ENCODE data around the gene KCTD13. TPM values are rescaled to one million over a fixed set of nuclear protein-coding genes. Genes with fewer than 3 reads are reported as not detected.

The KCTD13 gene
- total and polyA plus RNA-seq, 7 donors: 5.4 to 26.1 (median 14.6) TPM

DNA sequence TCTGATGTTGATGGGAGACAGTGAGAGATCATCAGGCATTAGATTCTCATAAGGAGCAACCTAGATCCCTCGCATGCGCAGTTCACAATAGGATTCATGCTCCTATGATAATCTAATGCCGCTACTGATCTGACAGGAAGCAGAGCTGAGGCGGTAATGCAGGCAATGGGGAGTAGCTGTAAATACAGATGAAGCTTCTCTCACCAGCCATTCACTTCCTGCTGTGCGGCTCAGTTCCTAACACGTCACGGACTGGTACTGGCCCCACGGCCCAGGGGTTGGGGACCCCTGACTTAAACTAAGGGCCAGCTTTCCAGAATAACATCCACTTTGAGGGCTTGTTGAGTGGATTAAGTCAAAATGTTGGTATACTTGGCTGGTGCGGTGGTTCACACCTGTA, 33.3 kb upstream of the KCTD13 start:
- intact Hi-C loops (cut with DNase I): no loop called here
- no peak overlapping the region for H3K27ac ChIP-seq
- H3K4me1 ChIP-seq: peaks cover 0 to 18% (median 17%) of the 10 kb centered on the region in 4 donors
- H3K36me3 ChIP-seq: no peaks in the 10 kb centered on the region
- no peak for DNase-seq
- no peaks in the 10 kb centered on the region for H3K9me3 ChIP-seq
- no peaks in the 10 kb centered on the region for H3K27me3 ChIP-seq
- 87 to 90% methylated on average over 9 of the region's 9 CpGs for WGBS, 2 donors
- H3K4me3 ChIP-seq: no peak overlapping the region
- TF ChIP-seq POLR2AphosphoS5 (IDR thresholded peaks at IDR 0.05) (no peak), EP300 (IDR thresholded peaks at IDR 0.05) (no peak), POLR2A (IDR thresholded peaks at IDR 0.05) (no peak)
- TF ChIP-seq, protein P1, sequence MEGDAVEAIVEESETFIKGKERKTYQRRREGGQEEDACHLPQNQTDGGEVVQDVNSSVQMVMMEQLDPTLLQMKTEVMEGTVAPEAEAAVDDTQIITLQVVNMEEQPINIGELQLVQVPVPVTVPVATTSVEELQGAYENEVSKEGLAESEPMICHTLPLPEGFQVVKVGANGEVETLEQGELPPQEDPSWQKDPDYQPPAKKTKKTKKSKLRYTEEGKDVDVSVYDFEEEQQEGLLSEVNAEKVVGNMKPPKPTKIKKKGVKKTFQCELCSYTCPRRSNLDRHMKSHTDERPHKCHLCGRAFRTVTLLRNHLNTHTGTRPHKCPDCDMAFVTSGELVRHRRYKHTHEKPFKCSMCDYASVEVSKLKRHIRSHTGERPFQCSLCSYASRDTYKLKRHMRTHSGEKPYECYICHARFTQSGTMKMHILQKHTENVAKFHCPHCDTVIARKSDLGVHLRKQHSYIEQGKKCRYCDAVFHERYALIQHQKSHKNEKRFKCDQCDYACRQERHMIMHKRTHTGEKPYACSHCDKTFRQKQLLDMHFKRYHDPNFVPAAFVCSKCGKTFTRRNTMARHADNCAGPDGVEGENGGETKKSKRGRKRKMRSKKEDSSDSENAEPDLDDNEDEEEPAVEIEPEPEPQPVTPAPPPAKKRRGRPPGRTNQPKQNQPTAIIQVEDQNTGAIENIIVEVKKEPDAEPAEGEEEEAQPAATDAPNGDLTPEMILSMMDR (IDR thresholded peaks at IDR 0.05): no peak

DNA sequence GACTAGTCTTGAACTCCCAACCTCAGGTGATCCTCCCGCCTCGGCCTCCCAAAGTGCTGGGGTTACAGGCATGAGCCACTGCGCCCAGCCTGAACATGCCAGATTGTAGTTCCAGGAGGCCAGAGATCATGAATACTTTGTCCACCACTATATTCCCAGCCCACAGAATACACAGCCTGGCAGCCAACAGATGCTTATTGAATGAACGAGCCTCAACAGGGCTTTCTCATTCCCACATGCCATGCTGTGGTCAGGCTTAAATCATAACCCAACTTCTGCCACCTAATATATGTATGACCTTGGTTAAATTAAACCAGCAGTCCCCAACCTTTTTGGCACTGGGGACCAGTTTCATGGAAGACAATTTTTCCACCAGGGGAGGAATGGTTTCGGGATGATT, 32.7 kb upstream of the KCTD13 start:
- no peak overlapping the region for H3K4me3 ChIP-seq
- no peak overlapping the region for H3K27ac ChIP-seq
- 92 to 95% methylated on average over 5 of the region's 5 CpGs for WGBS, 2 donors
- H3K36me3 ChIP-seq: no peaks in the 10 kb centered on the region
- no peaks in the 10 kb centered on the region for H3K9me3 ChIP-seq
- intact Hi-C loops (cut with DNase I): no loop called here
- DNase-seq: no peak
- TF ChIP-seq POLR2AphosphoS5 (IDR thresholded peaks at IDR 0.05) (no peak), POLR2A (IDR thresholded peaks at IDR 0.05) (no peak), EP300 (IDR thresholded peaks at IDR 0.05) (no peak)
- TF ChIP-seq, protein P1 (IDR thresholded peaks at IDR 0.05): no peak
- no peaks in the 10 kb centered on the region for H3K27me3 ChIP-seq
- peaks cover 0 to 18% (median 17%) of the 10 kb centered on the region in 4 donors for H3K4me1 ChIP-seq

DNA sequence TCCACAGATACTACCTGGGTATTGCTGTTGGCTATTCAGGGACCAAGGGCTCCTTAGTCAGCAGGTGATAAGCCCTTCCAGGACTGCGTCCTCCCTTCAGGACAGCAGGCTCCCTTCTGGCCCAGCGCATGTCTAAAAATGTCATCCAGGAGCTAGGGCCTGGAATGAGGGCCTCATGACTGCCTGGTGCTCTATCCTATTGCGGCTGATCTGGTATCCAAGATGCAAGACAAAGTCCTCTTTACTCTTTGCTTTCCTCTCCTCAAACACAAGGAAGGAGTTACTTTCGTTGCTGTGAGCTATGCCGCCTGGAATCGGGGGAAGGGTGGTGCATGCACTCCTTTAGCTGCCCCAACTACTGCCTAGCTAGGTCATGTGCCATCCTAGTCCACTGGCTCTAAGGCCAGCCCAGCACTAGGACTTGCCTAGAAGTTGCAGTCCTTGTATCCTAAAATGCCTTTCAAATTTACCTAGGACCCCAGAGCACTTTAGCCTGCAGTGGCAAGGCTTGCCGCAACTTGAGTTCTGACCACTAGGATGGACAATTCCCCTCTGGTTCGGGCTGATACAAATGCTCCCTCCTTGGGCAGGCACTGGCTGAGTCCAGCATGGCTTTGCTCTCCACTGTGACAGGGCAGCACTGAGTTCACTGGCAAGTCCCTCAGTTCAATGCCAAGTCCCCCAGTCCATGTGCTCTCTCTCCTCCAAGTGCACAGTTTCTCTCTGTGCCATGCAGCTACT, 25.8 kb upstream of the KCTD13 start:
- 85 to 91% methylated on average over 8 of the region's 8 CpGs for WGBS, 2 donors
- Histone ChIP-seq H3K36me3 (no peaks in the 10 kb centered on the region), H3K27me3 (no peaks in the 10 kb centered on the region), H3K9me3 (no peaks in the 10 kb centered on the region), H3K27ac (no peak overlapping the region), H3K4me3 (no peak overlapping the region), H3K4me1 (no peaks in the 10 kb centered on the region)
- DNase-seq: no peak
- intact Hi-C loops (cut with DNase I): no loop called here
- no peak for TF ChIP-seq POLR2AphosphoS5 (IDR thresholded peaks at IDR 0.05)
- TF ChIP-seq POLR2A (IDR thresholded peaks at IDR 0.05): no peak
- no peak for TF ChIP-seq EP300 (IDR thresholded peaks at IDR 0.05)
- TF ChIP-seq, protein P1 (IDR thresholded peaks at IDR 0.05): no peak

DNA sequence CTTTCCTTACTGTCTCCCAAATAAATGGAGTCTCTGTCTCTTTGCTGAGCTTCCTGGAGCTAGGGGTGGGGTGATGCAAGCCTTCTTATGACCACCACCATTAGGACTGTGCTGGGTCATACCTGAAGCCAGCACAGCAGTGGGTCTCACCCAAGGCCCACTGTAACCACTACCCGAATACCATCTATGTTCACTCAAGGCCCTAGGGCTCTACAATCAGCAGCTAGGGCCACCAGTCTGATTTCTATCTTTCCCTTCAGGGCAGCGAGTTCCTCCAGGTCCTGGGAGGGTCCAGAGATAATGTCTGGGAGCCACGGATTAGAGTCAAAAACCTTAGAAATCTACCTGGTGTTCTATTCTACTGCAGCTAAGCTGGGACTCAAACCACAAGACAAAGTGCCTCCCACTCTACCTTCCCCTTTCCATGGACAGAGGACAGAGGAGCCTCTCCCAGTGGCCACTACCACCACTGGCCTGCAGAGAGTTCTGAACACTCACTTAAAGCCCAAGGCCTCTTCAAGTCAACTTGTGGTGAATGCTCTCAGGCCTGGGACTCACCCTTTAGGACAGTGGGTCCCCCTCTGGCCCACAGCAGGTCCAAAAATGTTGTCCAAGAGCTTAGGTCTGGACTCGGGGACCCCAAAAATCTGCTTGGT, 24.9 kb upstream of the KCTD13 start:
- no peak for TF ChIP-seq EP300 (IDR thresholded peaks at IDR 0.05)
- TF ChIP-seq POLR2A (IDR thresholded peaks at IDR 0.05): no peak
- TF ChIP-seq POLR2AphosphoS5 (IDR thresholded peaks at IDR 0.05): no peak
- TF ChIP-seq, protein P1 (IDR thresholded peaks at IDR 0.05): no peak
- 94 to 95% methylated on average over 4 of the region's 4 CpGs for WGBS, 2 donors
- intact Hi-C loops (cut with DNase I): no loop called here
- no peak overlapping the region for H3K27ac ChIP-seq
- DNase-seq: no peak
- H3K4me1 ChIP-seq: no peaks in the 10 kb centered on the region
- H3K4me3 ChIP-seq: no peak overlapping the region
- H3K36me3 ChIP-seq: no peaks in the 10 kb centered on the region
- no peaks in the 10 kb centered on the region for H3K9me3 ChIP-seq
- H3K27me3 ChIP-seq: no peaks in the 10 kb centered on the region
